NCI-H524 (cell line): ENCODE measurements around the gene FTSJ3.
"Not testable (repeated sequence)": the region's sequence is repeated elsewhere in the genome, so short reads cannot be mapped to it uniquely, and the experiment has no call there.

Experiments used
- DNase-seq, 2 experiments: peaks; one replicate each; lab custom pipeline; 2025; lab: John Stamatoyannopoulos, UW

The FTSJ3 gene

GRCh38 chr17:63827002-63827800 lies at the start of gene FTSJ3, which contains the start of gene PSMC5:
TSS of gene FTSJ3 (minus strand) at chr17:63827663. CDS start at chr17:63826902, 761 bp downstream.
TSS of gene PSMC5 (plus strand) at chr17:63827431. CDS start at chr17:63827491, 60 bp downstream.
- peak; percentile 94 to 97 for DNase-seq

GRCh38 chr17:63874693-63875092 lies 47.2 kb upstream of the FTSJ3 start:
- DNase-seq: not testable (repeated sequence)

- not testable (repeated sequence) for DNase-seq
Observed at GRCh38 chr17:63874061-63874626, 46.7 kb upstream of the FTSJ3 start.

GRCh38 chr17:63873577-63873976 lies 46.1 kb upstream of the FTSJ3 start, which contains the start of gene CSH2:
TSS of gene CSH2 (minus strand) at chr17:63873677. CDS start at chr17:63873614, 63 bp downstream.
- not testable (repeated sequence) for DNase-seq

- DNase-seq: not testable (repeated sequence)
Observed at GRCh38 chr17:63871646-63872365, 44.3 kb upstream of the FTSJ3 start.

- not testable (repeated sequence) for DNase-seq
Observed at GRCh38 chr17:63870292-63870665, 42.8 kb upstream of the FTSJ3 start.

- not testable (repeated sequence) for DNase-seq
Observed at GRCh38 chr17:63869491-63870291, 42.2 kb upstream of the FTSJ3 start.

- DNase-seq: peak in 1 of 2 experiments; percentile 34
Observed at GRCh38 chr17:63866625-63867024, 39.2 kb upstream of the FTSJ3 start.

GRCh38 chr17:63859257-63859656 lies 31.8 kb upstream of the FTSJ3 start:
- DNase-seq: no peak

- not testable (repeated sequence) for DNase-seq
Observed at GRCh38 chr17:63856425-63856824, 29.0 kb upstream of the FTSJ3 start.

GRCh38 chr17:63855185-63855584 lies 27.7 kb upstream of the FTSJ3 start:
- no peak for DNase-seq

GRCh38 chr17:63854709-63855108 lies 27.2 kb upstream of the FTSJ3 start:
- DNase-seq: no peak

- DNase-seq: no peak
Observed at GRCh38 chr17:63853260-63853659, 25.8 kb upstream of the FTSJ3 start.

- no peak for DNase-seq
Observed at GRCh38 chr17:63850401-63850800, 22.9 kb upstream of the FTSJ3 start.

GRCh38 chr17:63848834-63849689 lies 21.6 kb upstream of the FTSJ3 start:
- DNase-seq: peak; percentile 44 to 84

GRCh38 chr17:63847525-63848249 lies 20.2 kb upstream of the FTSJ3 start:
- no peak for DNase-seq

GRCh38 chr17:63845509-63845908 lies 18.0 kb upstream of the FTSJ3 start:
- DNase-seq: no peak

- DNase-seq: no peak
Observed at GRCh38 chr17:63843910-63844677, 16.6 kb upstream of the FTSJ3 start.

GRCh38 chr17:63843387-63843888 lies 16.0 kb upstream of the FTSJ3 start:
- DNase-seq: peak in 1 of 2 experiments; percentile 18
